Measurements from ENCODE around the gene ATF3.

DNA sequence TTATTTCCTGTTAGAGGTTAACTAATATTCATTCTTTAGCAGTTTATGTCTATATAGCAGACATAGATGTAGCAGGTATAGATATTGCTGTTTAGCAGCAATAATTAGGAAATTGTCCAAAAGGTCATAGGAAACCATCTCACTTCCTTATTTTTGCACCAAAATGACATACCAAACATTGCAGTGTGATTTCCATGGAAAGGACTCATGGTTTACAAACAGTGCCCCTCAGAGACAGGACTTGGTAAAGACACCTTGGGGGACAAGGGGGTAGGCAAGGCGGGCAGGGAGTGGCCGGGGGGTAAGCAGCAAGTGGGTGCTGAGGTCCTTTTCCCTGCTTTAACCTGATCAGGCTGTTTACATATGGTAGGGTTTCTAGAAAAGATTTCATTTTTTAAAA lies 60.5 kb downstream of the ATF3 start:
- TF ChIP-seq, protein P1, sequence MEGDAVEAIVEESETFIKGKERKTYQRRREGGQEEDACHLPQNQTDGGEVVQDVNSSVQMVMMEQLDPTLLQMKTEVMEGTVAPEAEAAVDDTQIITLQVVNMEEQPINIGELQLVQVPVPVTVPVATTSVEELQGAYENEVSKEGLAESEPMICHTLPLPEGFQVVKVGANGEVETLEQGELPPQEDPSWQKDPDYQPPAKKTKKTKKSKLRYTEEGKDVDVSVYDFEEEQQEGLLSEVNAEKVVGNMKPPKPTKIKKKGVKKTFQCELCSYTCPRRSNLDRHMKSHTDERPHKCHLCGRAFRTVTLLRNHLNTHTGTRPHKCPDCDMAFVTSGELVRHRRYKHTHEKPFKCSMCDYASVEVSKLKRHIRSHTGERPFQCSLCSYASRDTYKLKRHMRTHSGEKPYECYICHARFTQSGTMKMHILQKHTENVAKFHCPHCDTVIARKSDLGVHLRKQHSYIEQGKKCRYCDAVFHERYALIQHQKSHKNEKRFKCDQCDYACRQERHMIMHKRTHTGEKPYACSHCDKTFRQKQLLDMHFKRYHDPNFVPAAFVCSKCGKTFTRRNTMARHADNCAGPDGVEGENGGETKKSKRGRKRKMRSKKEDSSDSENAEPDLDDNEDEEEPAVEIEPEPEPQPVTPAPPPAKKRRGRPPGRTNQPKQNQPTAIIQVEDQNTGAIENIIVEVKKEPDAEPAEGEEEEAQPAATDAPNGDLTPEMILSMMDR (IDR thresholded peaks at IDR 0.05) = no peak
- no peak for TF ChIP-seq POLR2AphosphoS5 (IDR thresholded peaks at IDR 0.05)
- no peak for TF ChIP-seq POLR2A (IDR thresholded peaks at IDR 0.05)
